Stimulated activated CD4-positive, alpha-beta T cell treated with anti-CD3 and anti-CD28 coated beads, Interleukin-12 subunit alpha, Interleukin-12 subunit beta, amount 100 ng/mL, for 24 hours (primary cell): ENCODE data around the gene DUS4L.
A peak's percentile ranks its signal among the peaks of the same experiment; 100 is the strongest.
"Not testable (repeated sequence)": the region's sequence is repeated elsewhere in the genome, so short reads cannot be mapped to it uniquely, and the experiment has no call there.

Source experiments
- DNase-seq, 2 experiments: peaks; one replicate each; pipeline ENCODE4 v3.0.0-alpha.2; 2020; ENCODE audit warnings: low read depth in 2 of 2

DUS4L gene

GRCh38 chr7:107563775-107564552, at the start of gene DUS4L, which contains the start of gene COG5:
Gene DUS4L (plus strand): TSS chr7:107563971. CDS start chr7:107567071, 3,100 bp downstream.
Gene COG5 (minus strand): TSS chr7:107563920. CDS start chr7:107563896, 24 bp downstream.
- peak; percentile 74 to 81 for DNase-seq

GRCh38 chr7:107526672-107527071, 37.1 kb upstream of the DUS4L start:
- DNase-seq, result no peak

- no peak for DNase-seq
Measured at GRCh38 chr7:107527196-107527595, 36.6 kb upstream of the DUS4L start.

GRCh38 chr7:107528461-107528860, 35.3 kb upstream of the DUS4L start:
- DNase-seq, result no peak

- DNase-seq, result no peak
Measured at GRCh38 chr7:107530751-107531150, 33.0 kb upstream of the DUS4L start.

GRCh38 chr7:107534139-107534538, 29.6 kb upstream of the DUS4L start:
- DNase-seq, result no peak

- DNase-seq, result not testable (repeated sequence)
Measured at GRCh38 chr7:107537228-107537627, 26.5 kb upstream of the DUS4L start.

GRCh38 chr7:107538001-107538400, 25.8 kb upstream of the DUS4L start:
- no peak for DNase-seq

GRCh38 chr7:107543338-107543993, 20.3 kb upstream of the DUS4L start:
- DNase-seq, result no peak

- DNase-seq, result no peak
Measured at GRCh38 chr7:107544848-107545591, 18.8 kb upstream of the DUS4L start.

GRCh38 chr7:107551936-107552335, 11.8 kb upstream of the DUS4L start:
- DNase-seq, result no peak

- DNase-seq, result no peak
Measured at GRCh38 chr7:107555893-107556292, 7.9 kb upstream of the DUS4L start.

GRCh38 chr7:107559864-107560263, 3.9 kb upstream of the DUS4L start:
- DNase-seq, result no peak

- DNase-seq, result no peak
Measured at GRCh38 chr7:107560898-107561516, 2.8 kb upstream of the DUS4L start.

- DNase-seq, result no peak
Measured at GRCh38 chr7:107563081-107563774, 543 bp upstream of the DUS4L start.

- no peak for DNase-seq
Measured at GRCh38 chr7:107564553-107565298, 955 bp downstream of the DUS4L start.

GRCh38 chr7:107570298-107570697, 6.5 kb downstream of the DUS4L start:
- no peak for DNase-seq

- DNase-seq, result no peak
Measured at GRCh38 chr7:107573537-107573936, 9.8 kb downstream of the DUS4L start.

- DNase-seq, result no peak
Measured at GRCh38 chr7:107579554-107579884, 15.7 kb downstream of the DUS4L start.

- DNase-seq, result peak; percentile 41 to 57
Measured at GRCh38 chr7:107579885-107580715, 16.3 kb downstream of the DUS4L start, which contains the start of gene BCAP29. Gene BCAP29 (plus strand): TSS chr7:107580246. CDS start chr7:107580773, 527 bp downstream.
